ENCODE data around the gene PPP3CA.

DNA sequence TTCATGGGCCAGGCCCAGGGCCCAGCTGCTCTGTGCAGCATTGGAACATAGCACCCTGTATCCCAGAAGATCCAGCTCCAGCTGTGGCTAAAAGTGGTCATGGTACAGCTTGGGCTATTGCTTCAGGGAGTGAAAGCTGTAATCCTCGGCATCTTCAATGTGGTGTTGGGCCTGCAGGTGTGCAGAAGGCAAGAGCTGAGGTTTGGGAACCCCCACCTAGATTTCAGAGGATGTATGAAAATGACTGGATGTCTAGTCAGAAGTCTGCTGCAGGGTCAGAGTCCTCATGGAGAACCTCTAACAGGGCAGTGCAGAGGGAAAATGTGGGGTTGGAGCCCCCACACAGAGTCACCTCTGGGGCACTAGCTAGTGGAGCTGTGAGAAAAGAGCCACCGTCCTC is 341.7 kb downstream of the PPP3CA start:
- TF ChIP-seq, protein P1, sequence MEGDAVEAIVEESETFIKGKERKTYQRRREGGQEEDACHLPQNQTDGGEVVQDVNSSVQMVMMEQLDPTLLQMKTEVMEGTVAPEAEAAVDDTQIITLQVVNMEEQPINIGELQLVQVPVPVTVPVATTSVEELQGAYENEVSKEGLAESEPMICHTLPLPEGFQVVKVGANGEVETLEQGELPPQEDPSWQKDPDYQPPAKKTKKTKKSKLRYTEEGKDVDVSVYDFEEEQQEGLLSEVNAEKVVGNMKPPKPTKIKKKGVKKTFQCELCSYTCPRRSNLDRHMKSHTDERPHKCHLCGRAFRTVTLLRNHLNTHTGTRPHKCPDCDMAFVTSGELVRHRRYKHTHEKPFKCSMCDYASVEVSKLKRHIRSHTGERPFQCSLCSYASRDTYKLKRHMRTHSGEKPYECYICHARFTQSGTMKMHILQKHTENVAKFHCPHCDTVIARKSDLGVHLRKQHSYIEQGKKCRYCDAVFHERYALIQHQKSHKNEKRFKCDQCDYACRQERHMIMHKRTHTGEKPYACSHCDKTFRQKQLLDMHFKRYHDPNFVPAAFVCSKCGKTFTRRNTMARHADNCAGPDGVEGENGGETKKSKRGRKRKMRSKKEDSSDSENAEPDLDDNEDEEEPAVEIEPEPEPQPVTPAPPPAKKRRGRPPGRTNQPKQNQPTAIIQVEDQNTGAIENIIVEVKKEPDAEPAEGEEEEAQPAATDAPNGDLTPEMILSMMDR (IDR thresholded peaks at IDR 0.05): no peak
- TF ChIP-seq POLR2A (IDR thresholded peaks at IDR 0.05): no peak

All from lower leg skin (tissue), 3 donors.